ENCODE measurements around the gene WIPF3.

Gene WIPF3

GRCh38 chr7:29891766-29892165 is 85.5 kb downstream of the WIPF3 start:
- H3K36me3 Mint-ChIP-seq (ENCODE audit: low read depth) = peaks cover 12% of the 10 kb centered on the region
- DNase-seq = no peak
- H3K9me3 Mint-ChIP-seq = peaks cover 12% of the 10 kb centered on the region
- TF ChIP-seq, protein P1, sequence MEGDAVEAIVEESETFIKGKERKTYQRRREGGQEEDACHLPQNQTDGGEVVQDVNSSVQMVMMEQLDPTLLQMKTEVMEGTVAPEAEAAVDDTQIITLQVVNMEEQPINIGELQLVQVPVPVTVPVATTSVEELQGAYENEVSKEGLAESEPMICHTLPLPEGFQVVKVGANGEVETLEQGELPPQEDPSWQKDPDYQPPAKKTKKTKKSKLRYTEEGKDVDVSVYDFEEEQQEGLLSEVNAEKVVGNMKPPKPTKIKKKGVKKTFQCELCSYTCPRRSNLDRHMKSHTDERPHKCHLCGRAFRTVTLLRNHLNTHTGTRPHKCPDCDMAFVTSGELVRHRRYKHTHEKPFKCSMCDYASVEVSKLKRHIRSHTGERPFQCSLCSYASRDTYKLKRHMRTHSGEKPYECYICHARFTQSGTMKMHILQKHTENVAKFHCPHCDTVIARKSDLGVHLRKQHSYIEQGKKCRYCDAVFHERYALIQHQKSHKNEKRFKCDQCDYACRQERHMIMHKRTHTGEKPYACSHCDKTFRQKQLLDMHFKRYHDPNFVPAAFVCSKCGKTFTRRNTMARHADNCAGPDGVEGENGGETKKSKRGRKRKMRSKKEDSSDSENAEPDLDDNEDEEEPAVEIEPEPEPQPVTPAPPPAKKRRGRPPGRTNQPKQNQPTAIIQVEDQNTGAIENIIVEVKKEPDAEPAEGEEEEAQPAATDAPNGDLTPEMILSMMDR (IDR thresholded peaks at IDR 0.05) = no peak
- no peak overlapping the region for H3K27ac Mint-ChIP-seq
- no peaks in the 10 kb centered on the region for H3K4me1 Mint-ChIP-seq
- peaks cover 4% of the 10 kb centered on the region for H3K27me3 Mint-ChIP-seq (ENCODE audit: low read depth, poor library complexity)
- no peak overlapping the region for H3K4me3 Mint-ChIP-seq

DNA sequence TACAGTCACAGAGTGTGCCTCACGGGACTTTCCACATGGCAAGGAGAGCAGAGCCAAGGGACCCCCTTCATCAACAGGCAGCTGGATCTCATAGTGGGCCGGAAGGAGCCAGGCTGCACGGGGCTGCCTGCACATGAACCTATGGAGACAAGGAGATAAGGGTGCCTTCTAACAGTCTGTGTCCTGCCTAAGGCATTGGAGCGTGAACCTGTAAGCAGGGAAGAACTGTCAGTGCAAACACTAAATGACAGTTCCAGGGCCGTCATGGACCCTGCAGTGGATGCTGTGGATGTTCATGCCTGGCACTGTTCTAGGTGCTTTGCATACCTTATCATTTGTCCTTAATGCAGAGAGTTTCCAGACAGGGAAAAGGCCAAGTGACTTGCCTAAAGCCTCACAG is 85.9 kb downstream of the WIPF3 start:
- Mint-ChIP-seq H3K27ac (no peak overlapping the region), H3K36me3 (ENCODE audit: low read depth) (peaks cover 17% of the 10 kb centered on the region), H3K9me3 (peaks cover 16% of the 10 kb centered on the region)

GRCh38 chr7:29893351-29893965 is 87.2 kb downstream of the WIPF3 start:
- TF ChIP-seq, protein P1 (IDR thresholded peaks at IDR 0.05) = no peak
- H3K27me3 Mint-ChIP-seq (ENCODE audit: low read depth, poor library complexity) = peaks cover 7% of the 10 kb centered on the region
- no peak overlapping the region for H3K4me3 Mint-ChIP-seq
- H3K9me3 Mint-ChIP-seq = peaks cover 28% of the 10 kb centered on the region
- no peak overlapping the region for H3K27ac Mint-ChIP-seq
- H3K4me1 Mint-ChIP-seq = no peaks in the 10 kb centered on the region
- peaks cover 29% of the 10 kb centered on the region for H3K36me3 Mint-ChIP-seq (ENCODE audit: low read depth)
- DNase-seq = no peak

More for the DNA sequence above, 85.9 kb downstream of the WIPF3 start:
- Mint-ChIP-seq H3K4me1 (no peaks in the 10 kb centered on the region), H3K4me3 (no peak overlapping the region), H3K27me3 (ENCODE audit: low read depth, poor library complexity) (peaks cover 7% of the 10 kb centered on the region)
- DNase-seq = no peak
- TF ChIP-seq, protein P1 (IDR thresholded peaks at IDR 0.05) = no peak

GRCh38 chr7:29894256-29894655 is 87.9 kb downstream of the WIPF3 start:
- peaks cover 37% of the 10 kb centered on the region for H3K36me3 Mint-ChIP-seq (ENCODE audit: low read depth)
- TF ChIP-seq, protein P1 (IDR thresholded peaks at IDR 0.05) = no peak
- no peaks in the 10 kb centered on the region for H3K4me1 Mint-ChIP-seq
- DNase-seq = no peak
- H3K9me3 Mint-ChIP-seq = peaks cover 35% of the 10 kb centered on the region
- no peak overlapping the region for H3K4me3 Mint-ChIP-seq
- H3K27me3 Mint-ChIP-seq (ENCODE audit: low read depth, poor library complexity) = peaks cover 6% of the 10 kb centered on the region
- H3K27ac Mint-ChIP-seq = no peak overlapping the region

DNA sequence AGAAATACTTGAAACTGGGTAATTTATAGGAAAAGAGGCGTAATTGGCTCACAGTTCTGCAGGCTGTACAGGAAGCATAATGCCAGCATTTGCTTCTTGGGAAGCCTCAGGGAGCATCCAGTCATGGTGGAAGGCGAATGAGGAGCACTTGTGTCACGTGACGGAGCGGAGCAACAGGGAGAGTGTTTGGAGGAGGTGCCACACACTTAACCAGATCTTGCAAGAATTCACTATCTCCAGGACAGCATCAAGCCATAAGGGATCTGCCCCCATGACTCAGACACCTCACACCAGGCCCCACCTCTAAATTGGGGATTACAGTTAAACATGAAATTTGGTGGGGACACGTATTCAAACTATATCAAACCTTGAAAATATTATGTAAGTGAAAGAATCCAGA is 89.3 kb downstream of the WIPF3 start:
- Mint-ChIP-seq H3K36me3 (ENCODE audit: low read depth) (peaks cover 39% of the 10 kb centered on the region), H3K27me3 (ENCODE audit: low read depth, poor library complexity) (peaks cover 5% of the 10 kb centered on the region), H3K4me1 (no peaks in the 10 kb centered on the region), H3K4me3 (no peak overlapping the region), H3K9me3 (peaks cover 36% of the 10 kb centered on the region), H3K27ac (no peak overlapping the region)
- TF ChIP-seq, protein P1 (IDR thresholded peaks at IDR 0.05) = no peak
- no peak for DNase-seq
